GM19035 (cell line): Measurements from ENCODE around the gene RENBP.

Source experiments
- ATAC-seq: cut with Tn5 transposase; IDR thresholded peaks from one replicate; pipeline ENCODE4 v1.9.1; 2021; ENCODE audit not compliant: unreplicated experiment

Gene RENBP

DNA sequence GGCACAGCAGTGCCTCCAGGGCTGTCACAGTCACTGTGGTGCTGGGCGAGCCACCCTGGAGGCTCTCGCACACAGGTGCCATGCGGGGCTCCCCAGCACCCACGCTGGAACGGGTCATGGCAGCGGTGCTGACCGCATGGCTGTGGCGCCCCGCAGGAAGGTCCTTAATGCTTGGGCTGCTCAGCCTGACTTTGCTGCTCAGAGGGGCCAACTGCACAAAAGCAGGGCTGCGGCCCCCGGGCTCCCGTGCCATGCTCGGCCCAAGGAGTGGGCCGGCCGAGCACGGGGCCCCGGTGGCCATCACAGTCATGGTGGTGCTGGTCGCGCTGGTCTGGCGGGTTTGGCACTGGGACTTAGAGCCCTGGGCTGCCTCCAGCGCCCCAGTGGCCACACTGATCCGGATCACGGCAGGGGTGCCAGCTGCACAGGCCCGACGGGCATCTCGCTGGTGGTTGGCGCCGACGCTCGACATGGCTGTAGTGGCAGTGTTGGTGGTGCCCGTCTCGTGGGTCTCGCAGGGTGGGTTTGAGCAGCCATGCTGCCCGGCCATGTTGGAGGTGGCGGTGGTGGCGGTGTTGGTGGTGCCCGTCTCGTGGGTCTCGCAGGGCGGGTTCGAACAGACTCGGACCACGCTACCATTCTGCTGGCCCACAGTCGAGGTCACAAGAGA, 10.2 kb upstream of the RENBP start:
- no peak for ATAC-seq

DNA sequence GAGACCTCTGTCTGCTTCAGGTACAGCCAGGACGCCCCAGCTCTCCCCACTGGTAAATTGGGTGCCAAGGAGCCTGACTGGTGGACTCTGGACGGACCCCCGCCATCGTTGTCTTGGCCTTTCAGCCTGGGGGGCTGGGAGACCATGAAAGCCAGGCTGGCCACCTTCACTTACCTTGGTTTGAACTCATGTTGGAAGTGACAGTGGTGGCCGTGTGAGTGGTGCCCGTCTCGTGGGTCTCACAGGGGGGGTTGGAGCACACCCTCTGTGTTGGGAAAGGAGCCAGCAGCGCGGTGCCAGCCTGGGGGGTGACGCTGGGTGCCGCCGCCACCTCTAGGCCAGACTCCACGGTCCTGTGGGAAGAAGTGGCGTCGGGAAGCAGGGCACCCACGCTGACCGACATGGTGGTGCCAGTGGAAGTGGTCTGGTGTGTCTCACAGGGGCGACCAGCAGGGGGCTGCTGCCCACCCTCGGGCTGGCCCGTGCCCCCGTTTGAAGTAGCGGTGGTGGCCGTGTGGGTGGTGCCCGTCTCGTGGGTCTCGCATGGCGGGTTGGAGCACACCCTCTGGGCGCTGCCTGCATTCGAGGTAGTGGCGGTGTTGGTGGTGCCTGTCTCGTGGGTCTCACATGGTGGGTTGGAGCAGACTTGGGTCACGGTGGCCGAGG, 9.6 kb upstream of the RENBP start:
- ATAC-seq = no peak

DNA sequence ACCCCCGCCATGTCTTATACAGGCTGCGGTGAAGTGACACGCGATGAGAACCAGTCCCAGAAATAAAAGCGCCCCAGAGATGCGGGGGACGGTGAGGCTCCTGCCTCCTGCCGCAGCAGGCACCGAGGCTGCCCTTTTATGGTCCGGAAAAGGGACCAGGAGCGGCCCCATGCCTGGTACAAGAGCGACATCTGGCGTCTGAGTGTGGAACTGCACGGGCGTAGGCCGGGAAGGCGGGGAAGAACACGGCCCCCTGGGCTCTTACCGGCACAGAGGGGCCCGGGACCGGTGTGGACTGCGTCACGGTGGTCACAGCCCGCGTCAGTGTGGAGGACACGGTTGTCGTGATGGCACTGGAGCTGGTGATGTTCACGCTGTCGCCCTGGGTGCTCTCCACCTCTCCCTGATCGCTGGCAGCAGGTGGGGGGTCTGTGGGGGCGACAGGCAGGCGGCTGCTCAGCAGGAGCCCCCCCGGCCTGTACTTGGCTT, 8.9 kb upstream of the RENBP start:
- no peak for ATAC-seq

DNA sequence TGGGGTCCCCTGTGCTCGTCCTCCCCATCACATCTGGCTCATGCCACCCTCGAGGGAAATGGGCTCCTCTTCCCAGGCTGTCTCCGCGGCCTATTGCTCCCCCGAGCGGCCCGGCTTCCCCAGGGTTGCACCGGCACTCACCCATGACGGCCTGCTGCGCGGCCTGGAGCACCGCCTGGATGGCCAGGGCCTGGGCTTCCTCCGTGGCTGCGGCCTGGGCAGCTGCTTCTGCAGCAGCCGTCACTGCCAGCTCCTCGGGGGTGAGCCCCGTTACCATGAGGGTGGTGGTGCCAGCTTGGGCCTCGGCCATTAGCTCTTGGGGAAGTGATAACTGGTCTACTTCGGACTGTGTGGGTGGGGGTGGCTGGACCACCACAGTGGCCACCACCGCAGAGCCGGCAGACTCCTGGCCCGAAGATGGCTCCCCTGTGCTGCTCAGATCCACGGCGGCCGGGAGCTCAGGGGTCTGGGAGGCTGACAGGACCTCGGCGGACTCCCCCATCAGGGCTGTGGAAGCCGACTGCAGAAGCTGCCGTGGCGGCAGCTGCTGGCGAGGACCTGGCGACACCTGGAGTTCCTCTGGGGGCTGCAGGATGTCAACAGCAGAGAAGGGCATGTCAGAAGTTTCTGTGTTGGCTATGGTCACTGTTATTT, 8.1 kb upstream of the RENBP start:
- no peak for ATAC-seq

DNA sequence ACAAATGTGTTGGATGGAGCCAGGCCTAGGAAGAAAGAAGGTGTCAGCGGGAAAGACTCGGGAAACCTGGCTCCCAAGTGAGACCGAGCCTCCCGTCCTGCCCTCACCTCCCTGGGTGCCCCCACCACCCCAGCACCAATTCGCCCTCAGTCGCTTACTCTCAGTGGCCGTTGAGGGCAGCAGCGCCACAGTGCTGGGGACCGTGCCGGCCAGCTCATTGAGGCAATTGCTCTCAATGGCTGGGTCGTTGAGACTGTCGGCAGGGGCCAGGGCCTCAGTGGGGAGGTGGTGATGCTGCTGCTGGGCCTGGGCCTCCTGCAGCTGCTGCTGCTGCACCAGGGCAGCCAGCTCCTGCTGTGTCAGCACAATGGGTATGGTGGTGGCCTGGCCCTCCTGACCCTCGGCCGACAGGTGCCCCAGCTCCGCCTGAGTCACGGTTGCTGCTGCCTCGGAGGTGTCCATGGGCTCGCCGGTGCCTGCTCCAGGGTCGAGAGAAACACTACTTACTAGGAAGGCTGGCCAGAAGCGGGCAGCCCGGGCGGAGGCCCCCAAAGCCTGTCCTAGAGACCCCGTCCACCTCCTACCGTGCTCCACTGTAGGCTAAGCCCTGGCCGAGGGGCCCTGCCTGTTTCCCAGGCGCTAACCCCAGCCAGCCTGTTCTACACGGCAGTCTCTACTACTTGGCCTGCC, 7.4 kb upstream of the RENBP start:
- no peak for ATAC-seq

DNA sequence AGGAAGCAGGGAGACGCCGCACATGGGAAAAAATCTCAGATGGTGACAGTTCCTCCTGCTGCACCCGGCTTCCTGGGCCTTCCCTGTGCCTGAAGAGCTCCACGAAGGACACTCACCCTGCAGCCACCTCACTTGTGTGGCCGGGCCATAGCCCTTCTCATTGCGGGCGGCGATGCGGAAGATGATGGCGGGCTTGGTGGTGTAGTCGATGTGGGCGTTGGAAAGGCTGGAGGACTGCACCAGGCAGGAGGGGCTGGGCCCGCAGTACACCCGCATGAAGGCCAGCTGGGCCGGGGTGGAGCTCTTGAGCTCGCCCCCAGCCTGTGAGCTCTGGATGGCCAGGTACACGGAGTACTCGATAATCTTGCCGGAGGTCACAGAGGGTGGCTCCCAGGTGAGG, 5.7 kb upstream of the RENBP start:
- no peak for ATAC-seq

DNA sequence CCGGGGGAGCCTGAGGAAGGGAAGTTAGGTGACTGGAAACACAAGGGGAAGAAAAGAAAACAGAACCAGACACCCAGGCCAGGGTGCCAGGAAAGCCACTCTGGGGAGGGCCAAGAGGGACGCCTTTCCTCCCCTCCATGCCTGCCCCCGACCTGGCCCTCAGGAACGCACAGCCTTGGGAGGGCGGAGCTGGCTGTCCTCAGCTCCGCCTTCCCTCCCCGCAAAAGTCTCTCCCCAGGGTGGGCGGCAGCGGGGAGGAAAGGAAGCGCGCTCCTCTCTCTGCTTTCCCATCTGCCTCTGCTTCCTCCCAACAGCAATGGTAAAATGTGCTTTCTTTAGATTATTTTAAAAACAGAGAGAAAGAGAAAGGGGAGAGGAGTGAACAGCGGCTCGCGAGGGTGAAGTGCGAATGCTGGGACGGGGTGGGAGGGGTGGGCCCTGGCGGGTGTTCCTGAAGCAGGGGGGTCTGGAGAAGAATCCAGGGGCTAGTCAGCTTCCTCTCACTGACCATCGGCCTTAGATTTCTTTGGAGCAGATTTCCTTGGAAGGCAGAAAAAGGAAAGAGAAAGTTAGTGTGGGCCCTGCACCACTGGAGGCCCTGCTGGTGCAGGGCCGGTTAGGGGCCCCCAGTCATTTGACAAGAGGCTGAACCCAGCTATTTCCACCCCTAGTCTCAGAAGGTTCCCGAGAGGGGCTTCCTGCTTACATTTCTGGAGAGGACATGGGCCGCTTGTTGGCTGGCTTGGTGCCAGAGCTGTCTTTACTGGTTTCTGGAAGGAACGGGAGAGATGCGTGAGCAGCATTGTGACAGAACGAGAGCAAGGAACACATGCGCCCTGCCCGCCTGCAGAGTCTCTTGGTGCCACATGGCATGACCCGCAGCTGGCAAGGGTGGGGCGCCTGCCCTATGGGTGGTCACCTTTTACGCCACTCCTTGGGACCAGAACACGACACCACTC, 4.7 kb upstream of the RENBP start:
- no peak for ATAC-seq

DNA sequence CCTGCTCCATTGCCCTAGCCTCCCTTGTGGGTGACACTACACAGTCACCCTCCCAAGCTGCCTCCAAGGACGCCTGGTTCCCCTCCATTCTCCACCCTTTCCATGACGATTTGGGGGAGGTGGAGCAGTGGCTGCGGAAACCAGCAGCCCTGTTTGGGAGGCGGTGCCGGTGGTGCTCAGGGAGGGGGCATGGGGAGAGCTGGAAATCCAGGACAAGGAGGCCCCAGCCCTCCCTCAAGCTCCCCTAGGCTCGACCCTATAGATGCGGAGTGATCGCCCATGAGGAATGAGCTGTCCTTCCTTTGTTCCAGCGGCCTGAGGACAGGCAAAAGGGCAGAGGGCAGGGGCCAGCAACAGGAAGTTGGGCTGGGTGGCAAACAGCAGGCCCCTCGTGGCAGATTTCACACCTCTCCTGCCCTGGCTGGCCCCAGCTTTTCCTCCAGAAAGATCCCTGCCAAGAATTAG, 3.6 kb upstream of the RENBP start:
- ATAC-seq = no peak

DNA sequence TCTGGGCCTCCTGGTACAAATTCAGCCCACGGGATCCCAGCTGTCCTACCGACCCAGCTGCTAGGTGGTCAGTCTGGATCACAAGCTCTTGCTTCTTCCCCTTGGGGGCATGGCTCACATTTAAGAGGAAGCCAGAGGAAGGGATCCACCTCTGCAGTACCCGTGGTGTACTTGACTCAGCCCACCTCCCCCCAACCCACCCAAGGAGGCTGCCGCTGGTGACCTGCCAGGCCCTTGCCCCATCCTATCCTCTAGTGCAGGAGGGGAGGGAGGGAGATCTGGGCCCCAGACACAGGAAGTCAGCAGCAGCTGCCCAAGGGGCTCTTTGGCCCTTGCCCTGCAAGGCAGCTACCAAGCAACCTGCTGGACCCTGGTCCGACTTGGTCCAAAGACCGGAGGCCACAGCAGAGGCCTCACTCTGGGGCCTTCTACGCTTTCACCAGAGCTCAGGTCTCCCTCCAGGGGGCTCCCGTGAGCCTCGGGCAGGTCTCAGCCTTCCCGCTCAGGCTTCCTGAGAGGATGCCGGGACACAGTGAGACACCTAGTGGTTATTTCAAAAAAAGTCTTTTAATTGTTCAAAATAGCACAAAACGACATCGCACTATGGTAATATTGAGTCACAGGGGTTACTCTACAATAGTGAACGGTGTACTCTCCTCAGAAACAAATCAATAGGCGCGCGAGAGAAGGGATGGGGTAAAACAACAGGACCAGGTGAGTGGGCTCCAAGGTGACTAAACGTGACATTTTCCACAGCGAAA, 2.7 kb upstream of the RENBP start:
- no peak for ATAC-seq

DNA sequence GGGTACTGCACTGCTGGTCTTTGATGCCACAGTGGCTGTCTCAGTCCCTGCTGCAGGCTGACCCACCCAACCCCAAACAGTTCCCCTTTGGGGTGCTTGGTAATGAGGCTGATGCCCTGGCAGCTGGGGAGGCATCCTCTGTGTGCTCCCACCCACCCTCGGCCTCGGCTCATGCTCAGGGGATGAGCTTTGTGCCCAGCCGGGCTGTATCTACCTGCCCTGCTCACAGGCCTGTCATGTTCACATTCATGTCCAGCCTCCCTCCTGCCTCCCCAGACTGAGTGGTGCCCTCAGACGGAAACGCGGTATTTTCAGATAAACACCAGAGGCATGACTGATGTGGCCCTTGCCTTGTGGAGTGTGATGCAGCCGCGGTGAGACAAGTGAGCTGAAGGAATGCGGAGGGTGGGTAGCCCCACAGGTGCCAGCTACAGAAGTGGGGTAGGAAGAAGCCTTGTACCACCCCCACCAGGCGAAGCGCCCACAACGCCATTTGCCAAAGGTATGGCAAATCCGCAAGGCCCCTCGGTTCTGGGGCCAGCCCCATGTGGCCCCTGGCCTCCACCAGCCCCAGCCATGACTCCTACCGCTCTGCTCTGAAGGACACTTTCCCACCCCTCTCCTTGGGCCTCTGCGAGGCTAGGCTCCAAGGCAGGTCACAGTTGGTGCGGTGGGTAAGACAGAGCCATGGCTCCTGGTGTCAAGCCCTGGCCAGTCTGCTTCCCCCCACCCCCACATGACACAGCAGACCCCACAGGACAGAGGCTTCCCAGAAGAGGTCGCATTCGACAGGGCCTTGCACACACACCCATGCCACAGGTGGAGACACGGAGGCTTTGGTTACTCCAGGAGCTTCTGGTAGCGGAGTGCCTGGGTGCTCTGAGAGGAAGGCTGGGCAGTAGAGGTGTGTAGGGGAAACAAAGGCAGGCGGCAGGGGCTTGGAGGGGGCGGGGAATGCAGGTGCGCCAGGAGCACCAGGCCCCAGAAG, 1.8 kb upstream of the RENBP start:
- ATAC-seq = no peak

DNA sequence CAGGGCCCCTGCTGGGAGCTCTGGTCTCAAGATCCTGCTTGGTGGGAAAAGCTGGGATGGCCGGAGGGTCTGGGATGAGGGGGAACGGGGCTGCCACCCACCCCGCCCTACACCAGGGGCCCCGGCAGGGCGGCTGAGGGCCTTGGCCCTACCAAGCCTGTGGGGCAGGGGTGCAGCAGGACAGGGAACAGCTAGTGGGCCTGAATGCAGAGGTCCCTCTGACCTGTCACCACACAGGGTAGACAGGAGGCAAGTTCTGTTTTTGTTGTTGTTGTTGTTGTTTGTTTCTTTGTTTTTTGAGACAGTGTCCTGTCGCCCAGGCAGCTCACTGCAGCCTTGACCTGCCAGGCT, 332 bp upstream of the RENBP start:
- no peak for ATAC-seq

DNA sequence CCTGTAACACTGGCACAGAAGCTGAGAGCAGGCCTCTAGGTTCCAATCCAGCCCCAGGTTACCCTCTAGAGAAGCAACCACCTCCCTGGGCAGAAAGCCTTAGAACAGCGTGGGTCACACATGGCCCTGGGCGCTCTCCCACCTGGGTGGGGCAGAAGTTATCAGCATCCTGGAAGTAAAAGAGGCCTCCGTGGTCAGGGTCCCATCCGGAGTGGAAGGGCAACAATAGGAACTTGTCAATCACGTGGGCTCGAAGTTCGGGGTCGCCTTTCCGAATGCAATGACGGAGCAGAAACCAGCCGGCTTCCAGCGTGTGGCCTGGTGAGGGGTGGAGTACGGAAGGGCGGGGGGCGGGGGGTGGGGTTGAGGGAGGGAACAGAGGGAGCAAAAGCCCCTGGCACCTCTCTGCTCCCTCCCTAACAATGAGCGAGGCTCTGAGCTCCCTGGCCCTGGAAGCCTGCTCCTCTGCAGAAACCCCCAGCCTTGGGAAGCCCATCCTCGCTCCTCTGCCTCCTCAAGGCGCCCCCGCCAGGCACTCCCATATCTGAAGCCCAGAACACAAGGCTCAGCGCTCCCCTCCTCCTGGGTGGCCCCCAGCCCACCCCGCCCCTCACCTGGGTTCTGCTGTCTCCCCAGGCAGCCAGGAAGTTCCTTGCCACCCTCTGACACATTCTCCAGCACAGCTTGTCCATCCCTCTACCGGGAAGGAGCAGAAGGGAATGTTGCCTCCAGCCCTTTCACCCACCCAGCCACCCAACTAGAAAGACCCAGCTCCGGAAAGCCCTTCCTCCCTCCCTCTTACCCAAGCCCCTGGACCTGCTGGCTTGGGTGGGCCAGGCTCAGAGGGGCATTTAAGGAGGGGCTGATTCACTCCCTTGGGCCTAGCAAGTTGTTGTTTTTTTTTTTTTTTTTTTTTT, 2.8 kb downstream of the RENBP start:
- ATAC-seq = no peak

DNA sequence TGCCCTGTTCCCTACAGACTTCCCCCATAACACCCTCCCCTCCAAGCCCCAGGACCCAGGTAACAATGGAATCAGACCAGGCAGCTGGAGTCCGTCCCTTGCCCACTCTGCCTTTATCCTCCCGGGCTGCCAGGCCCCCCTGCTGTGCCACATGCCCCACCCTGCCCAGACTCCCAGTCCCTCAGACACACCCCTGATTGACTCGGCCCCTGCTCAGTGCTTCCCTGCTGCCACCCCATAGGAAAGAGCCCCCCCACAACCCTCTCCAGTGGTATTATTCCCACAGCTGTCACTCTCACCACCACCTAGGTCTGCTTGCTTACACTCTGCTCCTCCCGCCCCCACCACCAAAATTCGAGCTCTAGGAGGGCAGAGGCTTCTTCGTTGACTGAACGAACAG, 4.9 kb downstream of the RENBP start:
- ATAC-seq = no peak

DNA sequence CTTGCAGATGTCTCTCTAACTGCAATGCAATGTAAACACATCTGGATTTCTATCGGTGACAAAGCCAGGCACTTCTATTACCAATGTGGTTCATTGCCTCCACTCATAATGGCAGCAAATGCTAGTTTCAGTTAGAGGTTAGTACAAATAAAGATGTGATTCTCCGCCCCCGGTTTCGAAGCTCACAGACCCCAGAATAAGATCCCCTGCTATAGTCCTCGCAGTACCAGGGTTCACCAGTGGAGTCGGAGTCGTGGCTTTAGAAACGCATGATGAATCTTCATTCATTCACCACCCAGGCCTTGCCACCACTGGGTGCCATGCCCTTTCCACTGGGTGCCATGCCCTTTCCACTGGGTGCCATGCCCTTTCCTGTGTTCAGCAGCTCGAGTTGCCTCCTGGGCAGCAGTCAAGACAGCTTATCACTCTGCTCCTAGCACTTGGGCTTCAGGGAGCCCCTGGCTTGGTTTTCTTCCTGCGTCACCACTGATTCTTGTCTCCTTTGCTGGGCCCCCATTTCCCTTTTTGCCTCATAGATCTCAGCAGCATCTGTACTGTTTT, 6.1 kb downstream of the RENBP start:
- ATAC-seq = no peak

DNA sequence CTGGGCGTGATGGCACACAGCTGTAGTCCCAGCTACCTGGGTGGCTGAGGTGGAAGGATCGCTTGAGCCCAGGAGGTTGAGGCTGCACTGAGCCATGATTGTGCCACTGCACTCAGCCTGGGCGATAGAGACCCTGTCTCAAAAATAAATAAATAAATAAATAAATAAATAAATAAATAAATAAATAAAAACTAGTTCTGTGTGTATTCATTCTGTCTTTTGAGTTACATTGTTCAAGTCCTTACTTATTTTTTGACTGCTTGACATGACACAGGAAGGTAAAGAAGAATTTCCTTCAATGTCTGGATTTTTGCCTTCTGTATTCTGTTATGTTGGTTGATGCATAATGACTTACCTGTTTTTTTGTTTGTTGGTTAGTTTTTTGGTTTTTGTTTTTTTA, 7.4 kb downstream of the RENBP start:
- ATAC-seq = no peak

DNA sequence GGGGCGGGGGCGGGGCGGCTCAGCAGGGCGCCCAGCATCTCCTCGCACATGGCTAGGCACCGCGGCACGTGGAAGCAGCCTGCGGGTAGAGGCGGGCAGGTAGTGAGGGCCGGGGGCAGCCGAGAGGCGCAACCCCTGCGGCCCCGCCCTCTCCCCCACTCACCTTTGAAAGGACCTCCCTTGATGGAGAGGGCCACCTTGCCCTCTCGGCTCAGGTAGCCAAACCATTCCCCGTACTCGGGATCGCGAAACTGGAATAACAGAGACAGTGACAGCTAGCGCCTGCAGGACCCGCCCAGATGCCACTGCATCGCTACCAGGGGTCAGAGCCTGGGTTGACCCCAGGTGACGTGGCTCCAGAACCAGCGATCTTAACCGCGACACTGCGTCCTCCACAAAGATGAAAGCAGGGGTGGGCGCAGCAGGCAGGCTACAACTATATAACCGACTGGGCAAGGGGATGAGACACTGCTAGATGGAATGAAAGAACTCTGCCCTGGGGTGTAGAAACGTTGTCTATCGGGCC, 9.1 kb downstream of the RENBP start:
- ATAC-seq = no peak

DNA sequence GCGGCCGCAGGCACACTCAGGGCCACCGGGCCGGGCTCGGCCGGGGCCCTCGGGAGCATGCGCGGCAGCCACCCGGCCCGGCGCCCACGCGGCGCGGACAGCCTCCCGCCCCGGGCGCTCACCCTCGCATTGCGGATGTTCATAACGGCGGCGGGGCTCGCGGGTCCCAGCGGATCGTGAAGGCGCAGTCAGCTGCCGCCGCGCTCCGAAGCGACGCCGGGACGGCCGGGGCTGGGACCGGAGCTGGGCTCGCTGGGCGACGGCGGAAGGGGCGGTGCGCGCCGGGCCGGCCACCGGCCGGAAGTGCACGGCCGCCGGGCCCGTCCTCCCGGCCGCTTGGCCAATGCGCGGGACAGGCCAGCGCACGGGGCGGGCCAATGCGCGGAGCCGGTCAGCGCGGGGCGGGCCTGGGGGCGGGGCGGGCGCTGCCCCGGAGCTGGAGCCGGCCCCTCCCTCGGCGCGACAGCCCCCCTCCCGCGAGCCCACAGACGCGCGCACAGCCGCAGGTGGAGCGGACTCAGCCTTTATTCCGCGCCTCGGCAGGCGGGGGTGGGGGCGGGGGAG, 9.6 kb downstream of the RENBP start, which contains the start of gene NAA10:
Gene NAA10 (minus strand): TSS at position 276 of the 564 bp plus-strand sequence. CDS start 133 bp downstream, at position 143.
- peak; percentile 79 for ATAC-seq
